Measurements from ENCODE around the gene IKBKE. TPM values are rescaled to one million over a fixed set of nuclear protein-coding genes. Genes with fewer than 3 reads are reported as not detected.

The IKBKE gene
- total RNA-seq, 5 donors from 2014 or later (not counting 1 experiment from before 2014, with no cell fraction given) = 60.7 to 84.7 (median 81.4) TPM

DNA sequence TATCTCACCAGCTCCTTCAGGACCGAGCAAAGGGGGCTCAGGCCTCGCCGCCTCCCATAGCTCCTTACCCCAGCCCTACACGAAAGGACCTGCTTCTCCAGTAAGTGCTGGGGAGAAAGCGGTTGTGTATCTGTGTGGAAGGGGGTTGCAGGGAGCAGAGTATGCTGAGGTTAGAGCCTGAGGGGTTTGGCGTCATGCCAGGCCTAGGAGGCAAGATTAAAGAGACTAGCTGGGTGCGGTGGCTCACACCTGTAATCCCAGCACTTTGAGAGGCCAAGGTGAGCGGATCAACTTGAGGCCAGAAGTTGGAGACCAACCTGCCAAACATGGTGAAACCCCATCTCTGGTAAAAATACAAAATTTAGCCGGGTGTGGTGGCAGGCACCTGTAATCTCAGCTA, 23.0 kb downstream of the IKBKE start:
- Mint-ChIP-seq H3K4me1 (peaks cover 0 to 17% (median 1%) of the 10 kb centered on the region in 3 donors), H3K27me3 (no peaks in the 10 kb centered on the region), H3K27ac (peak overlapping the region in 1 of 2 donors; percentile 52), H3K4me3 (no peak overlapping the region), H3K9me3 (no peaks in the 10 kb centered on the region), H3K36me3 (peaks cover 48% of the 10 kb centered on the region)
- Histone ChIP-seq H3K27me3 (replicated peaks in 1 of 2; ENCODE audit: control insufficient read depth in 2 of 2, extremely low read depth in 1 of 2, insufficient read depth in 2 of 2, low read length in 1 of 2) (no peaks in the 10 kb centered on the region), H3K4me3 (ENCODE audit: control insufficient read depth in 1 of 2, extremely low read depth in 1 of 2, low read length in 1 of 2) (no peak overlapping the region), H3K4me1 (ENCODE audit: control insufficient read depth in 1 of 2, extremely low read depth in 1 of 2, insufficient read depth in 2 of 2, low read length in 2 of 2) (peaks cover 0 to 2% of the 10 kb centered on the region in 2 experiments), H3K27ac (ENCODE audit: low read length) (no peak overlapping the region), H3K9me3 (no peaks in the 10 kb centered on the region), H3K36me3 (ENCODE audit: control insufficient read depth in 2 of 2, extremely low read depth in 1 of 2, insufficient read depth in 1 of 2, low read length in 1 of 2) (peaks cover 12 to 88% of the 10 kb centered on the region in 2 donors)
- POLR2A ChIA-PET = no interaction called here
- CTCF ChIA-PET = interaction anchor here (0.7 to 0.9 kb wide), 3 partner anchors 52 to 171 kb away, joined by 3 to 4 read pairs (median 3); no protein-coding TSS in a partner anchor
- WGBS (ENCODE audit: insufficient coverage) = 86% methylated on average over 1 of the region's 9 CpGs
- no peak for DNase-seq
- no peak for ATAC-seq (replicated peaks in 1 of 4)

- Mint-ChIP-seq H3K4me1 (peaks cover 0 to 17% (median 1%) of the 10 kb centered on the region in 3 donors), H3K27ac (peak overlapping the region in 1 of 2 donors; percentile 44), H3K4me3 (no peak overlapping the region), H3K27me3 (no peaks in the 10 kb centered on the region), H3K36me3 (peaks cover 46% of the 10 kb centered on the region), H3K9me3 (no peaks in the 10 kb centered on the region)
- WGBS (ENCODE audit: insufficient coverage) = 93% methylated on average over 4 of the region's 6 CpGs
- no peak for ATAC-seq (replicated peaks in 1 of 4)
- no peaks in the 10 kb centered on the region for H3K9me3 ChIP-seq
- no peak overlapping the region for H3K4me3 ChIP-seq (ENCODE audit: control insufficient read depth in 1 of 2, extremely low read depth in 1 of 2, low read length in 1 of 2)
- POLR2A ChIA-PET = interaction anchor here in 1 of 2 donors (0.5 to 0.6 kb wide), 2 partner anchors 9 to 50 kb away, joined by 3 read pairs; no protein-coding TSS in a partner anchor
- H3K27ac ChIP-seq (ENCODE audit: low read length) = no peak overlapping the region
- H3K27me3 ChIP-seq (replicated peaks in 1 of 2; ENCODE audit: control insufficient read depth in 2 of 2, extremely low read depth in 1 of 2, insufficient read depth in 2 of 2, low read length in 1 of 2) = no peaks in the 10 kb centered on the region
- no peak for DNase-seq
- CTCF ChIA-PET = interaction anchor here in 1 of 2 donors (0.6 kb wide), 1 partner anchor 75 kb away, joined by 3 read pairs; no protein-coding TSS in a partner anchor
- H3K36me3 ChIP-seq (ENCODE audit: control insufficient read depth in 2 of 2, extremely low read depth in 1 of 2, insufficient read depth in 1 of 2, low read length in 1 of 2) = peaks cover 18 to 83% of the 10 kb centered on the region in 2 donors
- peaks cover 0 to 2% of the 10 kb centered on the region in 2 experiments for H3K4me1 ChIP-seq (ENCODE audit: control insufficient read depth in 1 of 2, extremely low read depth in 1 of 2, insufficient read depth in 2 of 2, low read length in 2 of 2)
Measured at GRCh38 chr1:206495011-206495461, 24.8 kb downstream of the IKBKE start.

GRCh38 chr1:206495493-206496046, 25.3 kb downstream of the IKBKE start:
- H3K27me3 Mint-ChIP-seq = no peaks in the 10 kb centered on the region
- peak overlapping the region in 1 of 2 donors; percentile 11 for H3K27ac Mint-ChIP-seq
- no peak overlapping the region for H3K4me3 Mint-ChIP-seq
- no peak for ATAC-seq (replicated peaks in 1 of 4)
- DNase-seq = no peak
- ChIA-PET POLR2A (interaction anchor here in 1 of 2 donors (0.5 kb wide), 1 partner anchor 49 kb away, joined by 3 read pairs; no protein-coding TSS in a partner anchor), CTCF (interaction anchor here in 1 of 2 donors (0.6 kb wide), 1 partner anchor 74 kb away, joined by 3 read pairs; no protein-coding TSS in a partner anchor)
- no peaks in the 10 kb centered on the region for H3K4me1 ChIP-seq (ENCODE audit: control insufficient read depth in 1 of 2, extremely low read depth in 1 of 2, insufficient read depth in 2 of 2, low read length in 2 of 2)
- H3K27me3 ChIP-seq (replicated peaks in 1 of 2; ENCODE audit: control insufficient read depth in 2 of 2, extremely low read depth in 1 of 2, insufficient read depth in 2 of 2, low read length in 1 of 2) = no peaks in the 10 kb centered on the region
- no peak overlapping the region for H3K27ac ChIP-seq (ENCODE audit: low read length)
- H3K4me1 Mint-ChIP-seq = peaks cover 0 to 16% (median 1%) of the 10 kb centered on the region in 3 donors
- no peaks in the 10 kb centered on the region for H3K9me3 ChIP-seq
- H3K36me3 Mint-ChIP-seq = peaks cover 43% of the 10 kb centered on the region
- H3K9me3 Mint-ChIP-seq = no peaks in the 10 kb centered on the region
- 94% methylated on average over 2 of the region's 3 CpGs for WGBS (ENCODE audit: insufficient coverage)
- H3K36me3 ChIP-seq (ENCODE audit: control insufficient read depth in 2 of 2, extremely low read depth in 1 of 2, insufficient read depth in 1 of 2, low read length in 1 of 2) = peaks cover 17 to 78% of the 10 kb centered on the region in 2 donors
- no peak overlapping the region for H3K4me3 ChIP-seq (ENCODE audit: control insufficient read depth in 1 of 2, extremely low read depth in 1 of 2, low read length in 1 of 2)

- POLR2A ChIA-PET = no interaction called here
- 57% methylated on average over 5 of the region's 6 CpGs for WGBS (ENCODE audit: insufficient coverage)
- no peak overlapping the region for H3K4me3 ChIP-seq (ENCODE audit: control insufficient read depth in 1 of 2, extremely low read depth in 1 of 2, low read length in 1 of 2)
Measured at GRCh38 chr1:206496131-206496793, 26.0 kb downstream of the IKBKE start.

GRCh38 chr1:206497363-206497762, 27.1 kb downstream of the IKBKE start:
- no peaks in the 10 kb centered on the region for H3K9me3 Mint-ChIP-seq
- H3K4me1 Mint-ChIP-seq = peaks cover 0 to 16% (median 0%) of the 10 kb centered on the region in 3 donors
- WGBS (ENCODE audit: insufficient coverage) = 100% methylated on average over 1 of the region's 4 CpGs
- H3K9me3 ChIP-seq = no peaks in the 10 kb centered on the region
- peak overlapping the region; percentile 64 to 79 for H3K27ac Mint-ChIP-seq
- H3K27me3 ChIP-seq (replicated peaks in 1 of 2; ENCODE audit: control insufficient read depth in 2 of 2, extremely low read depth in 1 of 2, insufficient read depth in 2 of 2, low read length in 1 of 2) = no peaks in the 10 kb centered on the region
- H3K27ac ChIP-seq (ENCODE audit: low read length) = no peak overlapping the region
- no peaks in the 10 kb centered on the region for H3K4me1 ChIP-seq (ENCODE audit: control insufficient read depth in 1 of 2, extremely low read depth in 1 of 2, insufficient read depth in 2 of 2, low read length in 2 of 2)
- DNase-seq (no peak), ATAC-seq (replicated peaks in 1 of 4) (no peak)
- peaks cover 10 to 60% of the 10 kb centered on the region in 2 donors for H3K36me3 ChIP-seq (ENCODE audit: control insufficient read depth in 2 of 2, extremely low read depth in 1 of 2, insufficient read depth in 1 of 2, low read length in 1 of 2)
- no peak overlapping the region for H3K4me3 Mint-ChIP-seq
- no peaks in the 10 kb centered on the region for H3K27me3 Mint-ChIP-seq
- CTCF ChIA-PET = no interaction called here
- POLR2A ChIA-PET = interaction anchor here in 1 of 2 donors (0.7 kb wide), 1 partner anchor 10 kb away, joined by 7 read pairs; no protein-coding TSS in a partner anchor
- H3K4me3 ChIP-seq (ENCODE audit: control insufficient read depth in 1 of 2, extremely low read depth in 1 of 2, low read length in 1 of 2) = no peak overlapping the region
- peaks cover 28% of the 10 kb centered on the region for H3K36me3 Mint-ChIP-seq

More at GRCh38 chr1:206496131-206496793, 26.0 kb downstream of the IKBKE start:
- H3K4me1 ChIP-seq (ENCODE audit: control insufficient read depth in 1 of 2, extremely low read depth in 1 of 2, insufficient read depth in 2 of 2, low read length in 2 of 2) = no peaks in the 10 kb centered on the region
- Mint-ChIP-seq H3K36me3 (peaks cover 36% of the 10 kb centered on the region), H3K27me3 (no peaks in the 10 kb centered on the region), H3K9me3 (no peaks in the 10 kb centered on the region), H3K27ac (peak overlapping the region; percentile 61 to 79), H3K4me1 (peaks cover 0 to 15% (median 0%) of the 10 kb centered on the region in 3 donors), H3K4me3 (no peak overlapping the region)
- H3K27ac ChIP-seq (ENCODE audit: low read length) = no peak overlapping the region
- no peaks in the 10 kb centered on the region for H3K27me3 ChIP-seq (replicated peaks in 1 of 2; ENCODE audit: control insufficient read depth in 2 of 2, extremely low read depth in 1 of 2, insufficient read depth in 2 of 2, low read length in 1 of 2)
- CTCF ChIA-PET = interaction anchor here in 1 of 2 donors (0.6 kb wide), 1 partner anchor 168 kb away, joined by 3 read pairs; no protein-coding TSS in a partner anchor
- H3K36me3 ChIP-seq (ENCODE audit: control insufficient read depth in 2 of 2, extremely low read depth in 1 of 2, insufficient read depth in 1 of 2, low read length in 1 of 2) = peaks cover 15 to 71% of the 10 kb centered on the region in 2 donors
- DNase-seq (no peak), ATAC-seq (replicated peaks in 1 of 4) (no peak)
- no peaks in the 10 kb centered on the region for H3K9me3 ChIP-seq

- DNase-seq (no peak), ATAC-seq (replicated peaks in 1 of 4) (no peak)
- Histone ChIP-seq H3K27me3 (replicated peaks in 1 of 2; ENCODE audit: control insufficient read depth in 2 of 2, extremely low read depth in 1 of 2, insufficient read depth in 2 of 2, low read length in 1 of 2) (no peaks in the 10 kb centered on the region), H3K9me3 (no peaks in the 10 kb centered on the region), H3K36me3 (ENCODE audit: control insufficient read depth in 2 of 2, extremely low read depth in 1 of 2, insufficient read depth in 1 of 2, low read length in 1 of 2) (peaks cover 10 to 56% of the 10 kb centered on the region in 2 donors), H3K4me3 (ENCODE audit: control insufficient read depth in 1 of 2, extremely low read depth in 1 of 2, low read length in 1 of 2) (no peak overlapping the region), H3K27ac (ENCODE audit: low read length) (no peak overlapping the region), H3K4me1 (ENCODE audit: control insufficient read depth in 1 of 2, extremely low read depth in 1 of 2, insufficient read depth in 2 of 2, low read length in 2 of 2) (no peaks in the 10 kb centered on the region)
- H3K9me3 Mint-ChIP-seq = no peaks in the 10 kb centered on the region
- H3K4me3 Mint-ChIP-seq = no peak overlapping the region
- ChIA-PET CTCF (interaction anchor here in 1 of 2 donors (0.6 to 0.7 kb wide), 2 partner anchors 17 to 53 kb away, joined by 3 to 9 read pairs; no protein-coding TSS in a partner anchor), POLR2A (interaction anchor here in 1 of 2 donors (0.7 kb wide), 1 partner anchor 9 kb away, joined by 7 read pairs; no protein-coding TSS in a partner anchor)
- 100% methylated on average over 2 of the region's 3 CpGs for WGBS (ENCODE audit: insufficient coverage)
- peaks cover 0 to 16% (median 0%) of the 10 kb centered on the region in 3 donors for H3K4me1 Mint-ChIP-seq
- H3K27ac Mint-ChIP-seq = peak overlapping the region in 1 of 2 donors; percentile 49
- H3K27me3 Mint-ChIP-seq = no peaks in the 10 kb centered on the region
- H3K36me3 Mint-ChIP-seq = peaks cover 24% of the 10 kb centered on the region
Measured at GRCh38 chr1:206497774-206498173, 27.5 kb downstream of the IKBKE start.

All from T-cell (primary cell).